ENCODE measurements around the gene FLOT1.

The FLOT1 gene

DNA sequence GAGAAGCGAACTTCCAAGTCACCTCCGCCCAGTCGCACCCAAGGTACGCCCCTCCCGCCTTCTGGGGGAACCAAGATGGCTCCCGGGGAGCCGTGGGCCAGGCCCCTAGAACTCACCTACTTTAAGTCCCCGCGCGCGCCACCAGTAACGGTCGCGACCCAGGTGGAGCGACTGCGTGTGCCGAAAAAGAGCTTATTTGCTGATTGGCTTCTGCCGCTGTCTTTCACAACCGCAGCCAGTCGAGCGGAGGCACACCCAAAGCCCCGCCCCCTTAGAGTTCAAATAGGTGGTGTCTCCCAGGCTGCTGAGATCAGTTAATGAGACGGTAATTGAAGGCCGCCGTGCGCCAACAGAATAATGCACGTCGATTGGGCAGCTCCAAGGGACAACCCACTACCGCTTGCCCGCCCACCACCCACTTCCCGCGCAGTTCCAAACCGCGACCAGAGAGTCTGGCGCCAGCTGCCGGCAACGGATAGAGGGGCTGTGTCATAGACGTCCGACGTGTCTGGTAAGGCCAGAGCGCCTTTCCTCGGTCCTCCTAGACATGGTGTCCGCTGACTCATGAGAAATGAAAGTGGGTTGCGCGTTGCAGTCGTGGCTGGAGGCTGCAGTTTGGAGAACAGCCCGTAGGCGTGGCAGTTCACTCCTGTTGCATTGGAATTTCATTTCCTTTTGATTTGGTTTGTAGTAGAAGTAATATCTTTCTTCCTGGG is 25.2 kb downstream of the FLOT1 start, which contains the start of gene MDC1:
Gene MDC1, minus strand, starts transcription at position 153 of the 716 bp plus-strand sequence. CDS start 2,106 bp downstream, outside the sequence.
- H3K36me3 ChIP-seq (ENCODE audit: insufficient read depth, low read length), result peaks cover 51% of the 10 kb centered on the region
- H3K4me3 ChIP-seq (ENCODE audit: low read depth, low read length, poor library complexity, severe bottlenecking), result peak within 1 kb of the TSS; percentile 100
- no peak within 1 kb of the TSS for H2AFZ ChIP-seq (ENCODE audit: low read length)
- H3K4me2 ChIP-seq (ENCODE audit: low read length), result peak within 1 kb of the TSS; percentile 87
- H3F3A ChIP-seq (ENCODE audit: insufficient read depth, low read length), result 0 out of 2 replicates have a peak, but pooled peaks cover 3% of the 10 kb centered on the region
- H3K79me2 ChIP-seq (ENCODE audit: insufficient read depth, low read length), result peaks cover 19% of the 10 kb centered on the region
- no peaks in the 10 kb centered on the region for H3K27me3 ChIP-seq (ENCODE audit: insufficient read depth, low read length)
- TF ChIP-seq EZH2 (IDR thresholded peaks at IDR 0.05; ENCODE audit: borderline replicate concordance, low read length), result no peak
- TF ChIP-seq, protein P1, sequence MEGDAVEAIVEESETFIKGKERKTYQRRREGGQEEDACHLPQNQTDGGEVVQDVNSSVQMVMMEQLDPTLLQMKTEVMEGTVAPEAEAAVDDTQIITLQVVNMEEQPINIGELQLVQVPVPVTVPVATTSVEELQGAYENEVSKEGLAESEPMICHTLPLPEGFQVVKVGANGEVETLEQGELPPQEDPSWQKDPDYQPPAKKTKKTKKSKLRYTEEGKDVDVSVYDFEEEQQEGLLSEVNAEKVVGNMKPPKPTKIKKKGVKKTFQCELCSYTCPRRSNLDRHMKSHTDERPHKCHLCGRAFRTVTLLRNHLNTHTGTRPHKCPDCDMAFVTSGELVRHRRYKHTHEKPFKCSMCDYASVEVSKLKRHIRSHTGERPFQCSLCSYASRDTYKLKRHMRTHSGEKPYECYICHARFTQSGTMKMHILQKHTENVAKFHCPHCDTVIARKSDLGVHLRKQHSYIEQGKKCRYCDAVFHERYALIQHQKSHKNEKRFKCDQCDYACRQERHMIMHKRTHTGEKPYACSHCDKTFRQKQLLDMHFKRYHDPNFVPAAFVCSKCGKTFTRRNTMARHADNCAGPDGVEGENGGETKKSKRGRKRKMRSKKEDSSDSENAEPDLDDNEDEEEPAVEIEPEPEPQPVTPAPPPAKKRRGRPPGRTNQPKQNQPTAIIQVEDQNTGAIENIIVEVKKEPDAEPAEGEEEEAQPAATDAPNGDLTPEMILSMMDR (IDR thresholded peaks at IDR 0.05; ENCODE audit: low read length), result no peak
- H3K9ac ChIP-seq (ENCODE audit: low read length), result peak within 1 kb of the TSS; percentile 100
- H3K4me1 ChIP-seq (ENCODE audit: insufficient read depth, low read length, severe bottlenecking), result peaks cover 33% of the 10 kb centered on the region
- no peaks in the 10 kb centered on the region for H3K9me3 ChIP-seq (ENCODE audit: low read length)
- peak within 1 kb of the TSS; percentile 97 for H3K27ac ChIP-seq (ENCODE audit: low read depth, low read length, poor library complexity, severe bottlenecking)
- no peaks in the 10 kb centered on the region for H4K20me1 ChIP-seq (ENCODE audit: insufficient read depth, low read length)
- no peaks in the 10 kb centered on the region for H3K9me2 ChIP-seq (ENCODE audit: low read depth, low read length)

DNA sequence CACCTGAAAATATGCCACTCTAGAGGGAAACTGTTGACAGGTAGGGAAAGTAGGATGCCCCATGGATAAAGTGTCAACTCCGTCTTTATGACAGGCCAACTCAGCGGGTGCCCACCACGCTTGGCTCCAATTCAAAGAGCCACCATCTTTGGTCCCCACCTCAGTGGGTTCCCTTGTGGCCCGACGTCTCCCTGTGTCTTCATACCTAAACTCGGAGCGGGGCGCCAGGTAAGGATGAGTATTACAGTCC is 25.7 kb downstream of the FLOT1 start:
- Histone ChIP-seq H3K9ac (ENCODE audit: low read length) (peak overlapping the region; percentile 95), H3K79me2 (ENCODE audit: insufficient read depth, low read length) (peaks cover 17% of the 10 kb centered on the region), H3K9me2 (ENCODE audit: low read depth, low read length) (no peaks in the 10 kb centered on the region), H3K36me3 (ENCODE audit: insufficient read depth, low read length) (peaks cover 51% of the 10 kb centered on the region), H3K4me3 (ENCODE audit: low read depth, low read length, poor library complexity, severe bottlenecking) (peak overlapping the region; percentile 100), H3K27ac (ENCODE audit: low read depth, low read length, poor library complexity, severe bottlenecking) (peak overlapping the region; percentile 94), H3K4me2 (ENCODE audit: low read length) (peak overlapping the region; percentile 87), H3K4me1 (ENCODE audit: insufficient read depth, low read length, severe bottlenecking) (peaks cover 32% of the 10 kb centered on the region), H3K27me3 (ENCODE audit: insufficient read depth, low read length) (no peaks in the 10 kb centered on the region), H3K9me3 (ENCODE audit: low read length) (no peaks in the 10 kb centered on the region), H3F3A (ENCODE audit: insufficient read depth, low read length) (0 out of 2 replicates have a peak, but pooled peaks cover 2% of the 10 kb centered on the region), H2AFZ (ENCODE audit: low read length) (no peak overlapping the region), H4K20me1 (ENCODE audit: insufficient read depth, low read length) (no peaks in the 10 kb centered on the region)
- TF ChIP-seq EZH2 (IDR thresholded peaks at IDR 0.05; ENCODE audit: borderline replicate concordance, low read length), result no peak
- TF ChIP-seq, protein P1 (IDR thresholded peaks at IDR 0.05; ENCODE audit: low read length), result no peak

DNA sequence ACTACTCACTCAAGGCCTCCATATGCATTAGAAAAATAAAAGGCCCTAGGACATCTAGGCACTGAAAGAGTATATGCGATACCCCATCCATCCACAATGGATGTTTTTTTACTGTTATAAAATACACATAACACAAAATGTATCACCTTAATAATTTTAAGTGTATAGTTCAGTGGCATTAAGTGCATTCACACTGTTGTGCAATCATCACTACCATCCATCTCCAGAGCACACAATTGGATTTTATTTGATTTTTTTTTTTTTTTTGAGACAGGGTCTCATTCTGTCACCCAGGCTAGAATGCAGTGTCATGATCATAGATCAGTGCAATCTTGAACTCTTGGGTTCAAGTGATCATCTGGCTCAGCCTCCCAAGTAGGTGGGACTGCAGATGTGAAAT is 28.2 kb downstream of the FLOT1 start:
- Histone ChIP-seq H3K79me2 (ENCODE audit: insufficient read depth, low read length) (0 out of 2 replicates have a peak, but pooled peaks cover 5% of the 10 kb centered on the region), H3K4me3 (ENCODE audit: low read depth, low read length, poor library complexity, severe bottlenecking) (no peak overlapping the region), H3K27me3 (ENCODE audit: insufficient read depth, low read length) (no peaks in the 10 kb centered on the region), H3K4me2 (ENCODE audit: low read length) (no peak overlapping the region), H3K9ac (ENCODE audit: low read length) (no peak overlapping the region), H3F3A (ENCODE audit: insufficient read depth, low read length) (no peaks in the 10 kb centered on the region), H3K27ac (ENCODE audit: low read depth, low read length, poor library complexity, severe bottlenecking) (no peak overlapping the region), H3K9me3 (ENCODE audit: low read length) (no peaks in the 10 kb centered on the region), H3K36me3 (ENCODE audit: insufficient read depth, low read length) (peaks cover 64% of the 10 kb centered on the region), H3K4me1 (ENCODE audit: insufficient read depth, low read length, severe bottlenecking) (peaks cover 28% of the 10 kb centered on the region), H2AFZ (ENCODE audit: low read length) (no peak overlapping the region), H4K20me1 (ENCODE audit: insufficient read depth, low read length) (no peaks in the 10 kb centered on the region), H3K9me2 (ENCODE audit: low read depth, low read length) (no peaks in the 10 kb centered on the region)
- no peak for TF ChIP-seq EZH2 (IDR thresholded peaks at IDR 0.05; ENCODE audit: borderline replicate concordance, low read length)
- TF ChIP-seq, protein P1 (IDR thresholded peaks at IDR 0.05; ENCODE audit: low read length), result no peak

Measured in OCI-LY1 (cell line).